Midbrain (tissue), 1 donor: Measurements from ENCODE around the gene GPR84.

Experiments
- DNase-seq: peaks from one replicate; lab custom pipeline; 2025; lab: John Stamatoyannopoulos, UW

GPR84 gene

GRCh38 chr12:54374562-54375258 lies 10.4 kb upstream of the GPR84 start:
- no peak for DNase-seq

- DNase-seq = no peak
Measured at GRCh38 chr12:54373649-54374561, 9.6 kb upstream of the GPR84 start.

- no peak for DNase-seq
Measured at GRCh38 chr12:54372113-54372806, 8.0 kb upstream of the GPR84 start.

DNA sequence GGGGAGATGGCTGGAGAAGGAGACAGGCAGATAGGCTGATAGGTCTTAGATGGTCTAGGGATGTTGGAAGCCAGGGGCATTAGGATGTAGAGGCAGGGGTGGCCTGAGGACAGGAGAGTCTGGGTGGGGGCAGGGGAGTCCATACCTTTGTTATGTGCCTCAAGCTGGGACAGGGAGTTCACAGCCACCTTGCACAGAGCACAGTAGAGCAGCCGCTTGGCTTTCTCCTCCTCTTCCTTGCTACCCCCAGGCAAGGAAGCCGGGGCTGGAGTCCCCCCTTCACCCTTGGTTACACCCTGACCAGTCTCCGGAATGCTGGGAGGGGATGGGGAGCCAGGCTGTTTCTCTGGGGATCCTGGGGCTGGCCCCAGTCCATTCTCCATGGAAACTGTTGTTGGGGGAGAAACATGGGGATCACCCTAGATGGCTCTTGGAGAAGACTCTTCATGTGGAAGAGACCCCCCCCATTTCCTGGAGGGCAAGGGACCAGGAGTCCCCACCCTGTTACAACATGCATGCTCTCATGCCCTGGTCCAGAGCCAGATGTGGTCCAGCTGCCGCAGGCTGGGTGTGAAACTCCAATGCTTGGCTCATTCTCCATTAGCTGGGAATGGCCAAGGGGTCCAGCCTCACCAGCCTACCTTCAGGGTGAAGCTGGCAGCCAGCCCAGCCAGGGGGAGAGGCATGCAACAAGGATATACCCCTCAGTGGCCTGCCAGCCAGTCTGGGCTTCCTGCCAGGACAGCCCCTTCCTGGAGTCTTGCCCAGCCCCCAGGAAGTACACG lies 7.2 kb upstream of the GPR84 start:
- DNase-seq = peak; percentile 47

- DNase-seq = peak; percentile 82
Measured at GRCh38 chr12:54370171-54370730, 6.0 kb upstream of the GPR84 start.

GRCh38 chr12:54369597-54370131 lies 5.4 kb upstream of the GPR84 start:
- DNase-seq = no peak

DNA sequence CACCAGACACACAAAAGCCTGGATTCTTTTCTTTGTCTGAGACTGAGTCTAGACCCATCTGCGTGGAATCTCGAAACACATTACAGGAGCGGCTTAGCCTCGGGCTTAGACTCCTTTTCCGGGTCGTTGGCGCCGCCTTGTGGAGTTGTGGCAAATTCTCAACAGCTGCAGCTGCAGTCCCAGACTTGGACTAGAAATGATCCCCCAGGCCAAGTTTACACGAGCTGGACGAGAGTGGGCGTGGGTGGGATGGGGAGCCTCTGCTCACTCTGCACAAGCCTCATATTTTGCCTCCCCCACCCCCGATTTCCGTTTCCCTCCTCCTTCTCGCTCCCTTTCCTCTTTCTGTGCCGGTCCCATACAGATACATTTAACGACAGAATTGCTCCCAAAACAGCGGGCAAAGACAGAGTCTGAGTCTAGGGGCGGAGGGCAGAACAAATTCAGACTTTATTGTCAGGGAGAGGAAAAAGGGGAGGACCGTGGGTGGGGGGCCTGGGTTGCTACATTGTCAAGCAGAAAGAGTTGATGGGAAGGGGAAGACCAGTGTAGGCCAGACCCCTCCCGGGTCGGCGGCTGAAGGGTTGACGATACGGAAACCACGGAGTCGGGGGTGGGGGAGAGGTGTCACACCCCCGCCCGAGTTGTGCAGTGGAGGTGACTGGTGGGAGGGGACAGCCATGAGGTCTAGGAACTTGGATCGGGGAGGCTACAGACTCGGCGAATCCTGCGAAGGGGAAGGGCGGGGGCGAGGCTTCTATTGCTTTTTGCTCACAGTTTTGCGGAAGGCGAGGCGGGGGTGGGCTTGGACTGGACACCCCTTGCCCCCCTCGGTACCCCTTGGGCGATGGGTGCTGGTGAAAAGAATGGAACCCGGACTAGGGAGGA lies 4.7 kb upstream of the GPR84 start:
- DNase-seq = peak; percentile 90

DNA sequence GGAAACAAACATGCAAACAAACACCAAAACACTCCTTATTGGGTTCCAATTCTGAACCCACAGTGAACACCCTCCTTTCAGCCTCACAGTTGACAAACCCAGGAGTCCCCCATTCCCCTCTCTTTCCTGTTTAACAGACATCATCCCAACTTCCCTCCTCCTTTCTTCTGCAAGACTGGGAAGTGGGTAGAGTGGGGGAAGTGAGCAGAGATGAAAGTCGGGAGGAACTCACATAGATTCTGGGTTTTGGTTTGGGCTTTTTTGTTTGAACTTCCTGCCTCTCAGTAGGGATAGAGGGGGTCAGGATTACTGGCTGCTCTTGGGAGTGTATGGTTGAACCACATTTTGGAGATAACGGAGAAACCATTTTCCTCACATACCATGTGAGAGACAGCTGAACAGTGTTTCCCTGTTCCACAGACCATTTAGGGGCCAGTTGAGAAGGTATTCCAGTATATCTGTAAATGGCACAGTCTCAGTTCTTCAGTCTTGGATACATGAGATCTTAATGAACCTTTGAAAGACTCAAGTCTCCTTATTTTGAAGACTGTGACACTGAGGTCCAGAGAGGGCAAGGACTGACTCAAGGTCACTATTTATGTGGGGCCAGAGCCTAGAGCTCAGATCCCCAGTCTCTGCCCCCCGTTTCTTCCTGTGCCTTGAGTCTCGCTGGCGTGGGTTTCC lies 3.9 kb upstream of the GPR84 start:
- no peak for DNase-seq

- no peak for DNase-seq
Measured at GRCh38 chr12:54363618-54364017, 668 bp downstream of the GPR84 start.

DNA sequence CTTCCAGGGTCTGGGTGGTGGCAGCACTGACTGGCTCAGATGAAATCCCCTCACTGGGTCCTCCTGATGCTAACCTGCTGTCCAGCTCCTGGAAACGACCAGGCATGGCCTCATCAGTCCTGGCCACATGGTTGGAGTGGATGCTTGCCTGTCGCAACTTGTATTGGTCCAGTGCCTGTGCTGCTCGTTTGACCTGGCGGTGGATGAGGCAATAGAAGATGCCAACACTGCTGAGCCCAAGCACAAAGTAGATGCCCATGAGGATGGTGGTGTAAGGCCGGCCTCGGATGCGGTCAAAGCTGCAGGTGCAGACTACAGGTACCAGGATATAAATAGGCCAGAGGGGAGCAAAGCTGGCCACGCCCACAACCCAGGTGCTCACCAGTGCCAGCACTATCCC lies 1.2 kb downstream of the GPR84 start:
- DNase-seq = no peak

- peak; percentile 81 for DNase-seq
Measured at GRCh38 chr12:54360717-54361456, 3.4 kb downstream of the GPR84 start.

GRCh38 chr12:54359762-54360351 lies 4.4 kb downstream of the GPR84 start:
- no peak for DNase-seq

DNA sequence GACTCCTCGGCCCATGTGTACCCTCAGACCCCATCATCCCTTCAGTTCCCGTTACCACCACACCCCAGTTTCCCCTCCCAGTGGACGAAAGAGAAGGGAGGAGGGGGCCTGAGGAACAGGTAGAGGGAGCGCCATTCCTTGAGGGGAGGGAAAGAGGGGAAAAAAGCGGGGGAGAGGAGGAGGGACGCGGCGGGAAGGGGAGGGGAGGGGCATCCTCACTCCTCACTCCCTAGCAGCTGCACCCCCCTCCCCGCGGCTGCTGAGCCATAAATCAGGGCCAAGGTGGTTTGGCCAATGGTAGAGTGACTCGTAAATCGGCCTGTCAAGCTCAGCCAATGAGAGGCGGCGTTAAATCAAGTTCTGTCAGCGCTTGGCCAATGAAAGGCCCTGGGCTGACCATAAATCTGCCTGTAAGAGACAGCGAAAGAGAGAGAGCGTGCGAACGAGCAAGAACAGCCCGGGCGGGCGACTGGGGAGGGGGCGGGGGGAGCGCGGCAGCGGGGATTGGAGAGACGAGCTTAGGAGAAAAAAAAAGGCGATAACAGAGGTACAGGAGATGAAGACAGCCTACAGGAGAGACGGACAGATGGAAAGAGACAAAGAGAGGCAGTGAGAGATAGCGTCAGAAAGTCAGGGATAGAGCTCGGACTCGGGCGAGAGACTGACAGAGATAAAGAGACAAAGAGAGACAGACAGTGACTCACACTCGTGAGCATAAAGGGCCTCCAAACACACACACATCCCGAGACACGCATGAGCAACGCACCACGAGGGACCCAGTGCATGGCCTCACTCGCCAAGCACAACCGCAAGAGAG lies 5.1 kb downstream of the GPR84 start:
- DNase-seq = peak; percentile 99

- peak; percentile 66 for DNase-seq
Measured at GRCh38 chr12:54358191-54358944, 5.9 kb downstream of the GPR84 start.

DNA sequence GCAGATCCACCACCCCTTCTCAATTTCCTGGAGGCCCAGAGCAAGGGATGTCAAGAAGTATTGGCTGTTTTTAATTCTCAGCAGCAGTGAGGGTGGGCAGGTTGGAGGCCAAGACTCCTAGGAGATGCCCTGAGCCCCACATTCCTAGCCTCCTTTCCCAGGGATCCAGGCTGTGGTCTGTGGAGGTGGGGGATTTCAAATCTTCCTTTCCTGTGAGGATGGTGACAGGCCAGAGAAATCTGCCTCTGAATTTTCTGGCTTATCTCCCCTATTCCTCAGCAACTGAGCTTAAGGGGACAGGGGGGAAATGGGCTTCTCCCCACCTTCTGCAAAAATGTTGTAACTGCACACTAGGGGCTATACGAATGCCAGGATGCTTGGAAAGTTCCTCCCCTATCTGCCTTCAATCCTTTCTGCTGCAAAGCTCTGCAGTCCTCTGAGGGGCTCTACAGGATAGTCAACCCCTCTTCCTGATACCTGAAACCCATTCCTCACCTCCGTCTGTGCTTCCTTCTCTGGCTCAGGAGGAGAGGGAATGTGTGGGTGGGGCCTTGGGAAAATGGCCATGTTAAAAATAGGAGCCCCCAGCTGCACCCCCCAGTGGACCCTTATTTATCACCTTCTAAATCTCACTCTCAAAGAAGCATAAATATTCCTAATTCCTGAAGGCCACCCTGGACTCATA lies 6.6 kb downstream of the GPR84 start:
- DNase-seq = no peak

GRCh38 chr12:54356951-54357356 lies 7.3 kb downstream of the GPR84 start:
- no peak for DNase-seq
